ENCODE measurements around the gene KIAA1958.

KIAA1958 gene

DNA sequence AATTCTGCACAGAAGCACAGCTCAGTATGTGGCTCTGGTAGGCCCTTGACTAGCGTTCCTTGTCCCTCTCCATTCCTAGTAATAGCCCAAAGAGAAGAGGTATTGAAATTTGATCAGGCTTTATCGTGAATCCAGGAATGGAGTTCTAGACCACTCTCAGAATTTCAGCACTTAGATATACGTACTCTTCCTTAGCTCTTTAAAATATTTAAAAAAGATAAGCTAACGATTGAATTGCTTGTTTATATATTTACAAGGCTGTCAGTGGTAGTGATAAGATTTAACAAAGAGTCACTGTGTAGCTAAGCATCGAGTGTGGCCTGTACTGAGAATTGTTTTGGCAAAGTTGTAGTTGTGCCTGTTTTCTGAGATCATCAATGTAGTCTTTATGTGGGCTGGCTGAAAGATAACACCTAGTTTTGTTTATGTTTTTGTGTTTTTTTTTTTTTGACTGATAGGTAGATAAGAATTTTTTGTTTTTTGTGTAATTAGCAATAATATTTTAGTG is 2.5 kb downstream of the KIAA1958 start:
- Histone ChIP-seq H3K27me3 (no peaks in the 10 kb centered on the region), H3K27ac (peak overlapping the region in 1 of 2 donors; percentile 21), H3K36me3 (no peaks in the 10 kb centered on the region), H3K4me3 (no peak overlapping the region), H3K9me3 (no peaks in the 10 kb centered on the region), H3K4me1 (peaks cover 0 to 61% (median 7%) of the 10 kb centered on the region in 4 donors)
- DNase-seq = no peak
- TF ChIP-seq, protein P1, sequence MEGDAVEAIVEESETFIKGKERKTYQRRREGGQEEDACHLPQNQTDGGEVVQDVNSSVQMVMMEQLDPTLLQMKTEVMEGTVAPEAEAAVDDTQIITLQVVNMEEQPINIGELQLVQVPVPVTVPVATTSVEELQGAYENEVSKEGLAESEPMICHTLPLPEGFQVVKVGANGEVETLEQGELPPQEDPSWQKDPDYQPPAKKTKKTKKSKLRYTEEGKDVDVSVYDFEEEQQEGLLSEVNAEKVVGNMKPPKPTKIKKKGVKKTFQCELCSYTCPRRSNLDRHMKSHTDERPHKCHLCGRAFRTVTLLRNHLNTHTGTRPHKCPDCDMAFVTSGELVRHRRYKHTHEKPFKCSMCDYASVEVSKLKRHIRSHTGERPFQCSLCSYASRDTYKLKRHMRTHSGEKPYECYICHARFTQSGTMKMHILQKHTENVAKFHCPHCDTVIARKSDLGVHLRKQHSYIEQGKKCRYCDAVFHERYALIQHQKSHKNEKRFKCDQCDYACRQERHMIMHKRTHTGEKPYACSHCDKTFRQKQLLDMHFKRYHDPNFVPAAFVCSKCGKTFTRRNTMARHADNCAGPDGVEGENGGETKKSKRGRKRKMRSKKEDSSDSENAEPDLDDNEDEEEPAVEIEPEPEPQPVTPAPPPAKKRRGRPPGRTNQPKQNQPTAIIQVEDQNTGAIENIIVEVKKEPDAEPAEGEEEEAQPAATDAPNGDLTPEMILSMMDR (IDR thresholded peaks at IDR 0.05) = no peak
- intact Hi-C loops (cut with DNase I; ENCODE audit: low total_unique reads) = loop anchor here (10.0 kb wide), 2 partner anchors 104 to 326 kb away; partner anchors contain the start of gene HSDL2

DNA sequence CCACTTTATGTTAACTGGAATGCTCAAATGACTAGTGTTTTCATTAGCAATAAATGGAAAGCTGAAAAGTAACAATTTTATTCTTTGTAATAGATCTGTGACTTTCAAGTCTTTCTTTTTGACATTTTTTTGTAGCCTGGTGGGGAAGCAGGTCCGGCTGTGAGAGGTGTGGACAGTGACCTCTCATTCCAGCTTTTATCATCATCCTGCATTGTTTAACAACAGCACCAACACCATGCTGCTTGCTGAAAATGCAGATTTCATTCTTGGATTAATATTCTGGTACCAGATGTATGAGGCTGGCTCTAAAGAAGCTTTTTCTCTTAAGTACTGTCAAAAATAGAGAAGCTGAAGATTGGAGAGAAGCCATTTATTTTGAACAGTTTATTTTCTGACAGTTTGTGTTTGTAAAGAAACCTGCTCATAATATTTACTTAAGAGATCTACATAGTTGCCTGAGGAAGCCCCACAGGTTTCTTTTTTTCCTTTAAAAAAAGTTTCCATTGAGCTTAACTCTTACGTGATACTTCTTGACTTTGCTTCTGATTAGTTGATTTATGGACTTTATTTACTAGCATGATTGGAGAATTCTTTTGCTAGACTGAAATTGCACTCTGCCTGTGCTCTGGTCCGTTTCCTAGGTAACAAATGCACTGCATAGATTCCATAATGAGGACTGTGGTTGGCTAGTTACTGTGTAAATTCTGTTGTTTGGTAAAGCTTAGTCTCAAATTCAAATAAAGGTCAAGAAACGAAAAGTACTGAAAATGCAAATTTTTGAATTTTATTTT is 3.4 kb downstream of the KIAA1958 start:
- peaks cover 0 to 6% (median 0%) of the 10 kb centered on the region in 3 donors for H3K9me3 ChIP-seq
- peaks cover 0 to 8% (median 0%) of the 10 kb centered on the region in 3 donors for H3K36me3 ChIP-seq
- TF ChIP-seq, protein P1 (IDR thresholded peaks at IDR 0.05) = no peak
- H3K27ac ChIP-seq = peak overlapping the region in 1 of 2 donors; percentile 21
- intact Hi-C loops (cut with DNase I; ENCODE audit: low total_unique reads) = loop anchor here (10.0 kb wide), 2 partner anchors 105 to 325 kb away; partner anchors contain the start of gene HSDL2
- no peak for DNase-seq
- peaks cover 0 to 62% (median 7%) of the 10 kb centered on the region in 4 donors for H3K4me1 ChIP-seq
- no peaks in the 10 kb centered on the region for H3K27me3 ChIP-seq
- H3K4me3 ChIP-seq = no peak overlapping the region

DNA sequence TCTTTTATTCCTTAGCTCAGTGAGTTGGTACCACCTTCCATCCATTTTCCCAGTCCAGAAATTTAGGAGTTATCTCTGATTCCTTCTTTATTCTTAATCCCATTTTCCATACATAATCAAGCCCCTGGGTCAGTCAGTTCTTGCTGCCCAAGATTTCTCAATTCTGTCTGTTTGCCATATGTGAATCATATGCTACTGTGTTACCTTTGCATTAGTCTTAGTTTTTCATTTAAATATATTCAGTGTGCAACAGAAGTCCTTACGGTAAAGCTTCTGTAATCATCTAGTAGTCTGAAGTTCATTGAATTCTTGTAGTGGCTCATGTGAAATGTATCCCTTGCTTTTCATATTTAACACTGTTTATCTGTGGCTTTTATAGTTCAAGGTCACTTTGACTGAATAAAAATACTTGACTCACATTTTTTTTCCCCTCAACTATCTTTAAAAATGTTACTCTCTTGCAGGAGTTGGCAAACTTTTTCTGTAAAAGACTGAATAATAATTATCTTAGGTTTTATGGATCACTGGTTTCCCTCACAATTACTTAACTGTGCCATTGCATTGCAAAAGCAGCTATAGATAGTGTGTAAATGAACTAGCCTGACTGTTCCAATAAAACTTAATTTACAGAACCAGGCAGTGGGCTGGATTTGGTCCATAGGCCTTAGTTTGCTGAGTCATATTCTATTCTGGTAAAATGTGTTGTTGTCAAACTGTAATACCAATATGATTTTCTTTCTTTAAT is 6.9 kb downstream of the KIAA1958 start:
- TF ChIP-seq, protein P1 (IDR thresholded peaks at IDR 0.05) = no peak
- DNase-seq = no peak
- Histone ChIP-seq H3K9me3 (peaks cover 0 to 6% (median 0%) of the 10 kb centered on the region in 3 donors), H3K36me3 (peaks cover 0 to 8% (median 0%) of the 10 kb centered on the region in 3 donors), H3K4me1 (peaks cover 0 to 67% (median 3%) of the 10 kb centered on the region in 4 donors), H3K27me3 (no peaks in the 10 kb centered on the region), H3K27ac (peak overlapping the region; percentile 31 to 57), H3K4me3 (no peak overlapping the region)
- intact Hi-C loops (cut with DNase I; ENCODE audit: low total_unique reads) = no loop called here

DNA sequence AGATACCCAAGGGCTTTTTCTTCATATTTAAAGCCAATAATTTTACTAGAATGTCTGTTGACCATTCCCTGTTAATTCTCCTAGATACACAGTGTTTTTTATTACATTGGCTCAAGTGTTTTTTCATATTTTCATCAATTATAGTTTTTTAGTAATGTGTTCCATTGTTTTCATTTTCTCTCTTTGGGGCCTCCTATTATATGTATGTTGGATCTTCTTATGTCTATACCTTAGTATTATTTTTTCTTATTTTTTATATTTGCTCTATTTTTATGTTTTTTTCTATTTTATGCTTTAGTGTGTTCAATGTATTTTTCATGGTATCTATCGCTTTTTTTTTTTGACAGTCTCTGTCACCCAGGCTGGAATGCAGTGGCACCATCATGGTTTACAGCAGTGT is 7.5 kb downstream of the KIAA1958 start:
- DNase-seq = no peak
- peak overlapping the region in 1 of 2 donors; percentile 57 for H3K27ac ChIP-seq
- intact Hi-C loops (cut with DNase I; ENCODE audit: low total_unique reads) = no loop called here
- H3K9me3 ChIP-seq = peaks cover 0 to 6% (median 0%) of the 10 kb centered on the region in 3 donors
- H3K27me3 ChIP-seq = no peaks in the 10 kb centered on the region
- H3K4me1 ChIP-seq = peaks cover 0 to 62% (median 3%) of the 10 kb centered on the region in 4 donors
- no peak overlapping the region for H3K4me3 ChIP-seq
- TF ChIP-seq, protein P1 (IDR thresholded peaks at IDR 0.05) = no peak
- peaks cover 0 to 8% (median 0%) of the 10 kb centered on the region in 3 donors for H3K36me3 ChIP-seq

DNA sequence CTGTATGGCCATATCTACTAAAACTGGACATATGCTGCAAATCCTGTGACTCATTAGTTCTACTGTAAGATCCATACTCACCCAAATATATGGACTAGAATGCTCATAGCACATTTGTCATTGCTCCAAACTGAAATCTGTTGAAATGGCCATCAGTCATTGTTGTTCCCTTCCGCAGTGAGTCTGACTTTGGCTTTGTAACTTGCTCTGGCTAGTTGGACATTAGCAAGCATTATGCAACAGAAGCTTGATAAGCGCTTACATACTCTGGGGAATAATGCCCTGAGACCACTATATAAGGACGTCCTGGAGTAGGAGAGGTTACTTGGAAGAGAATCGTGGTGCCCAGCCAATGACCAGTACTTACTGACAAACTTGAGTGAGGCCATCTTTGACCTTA is 9.0 kb downstream of the KIAA1958 start:
- TF ChIP-seq, protein P1 (IDR thresholded peaks at IDR 0.05) = no peak
- Histone ChIP-seq H3K9me3 (peaks cover 0 to 6% (median 0%) of the 10 kb centered on the region in 3 donors), H3K36me3 (peaks cover 0 to 8% (median 0%) of the 10 kb centered on the region in 3 donors), H3K4me1 (peaks cover 0 to 49% (median 1%) of the 10 kb centered on the region in 4 donors), H3K27me3 (no peaks in the 10 kb centered on the region), H3K27ac (peak overlapping the region in 1 of 2 donors; percentile 34), H3K4me3 (no peak overlapping the region)
- DNase-seq = no peak
- intact Hi-C loops (cut with DNase I; ENCODE audit: low total_unique reads) = no loop called here

All from tibial artery (tissue), 4 donors.